ENCODE measurements around the gene SBK1.
A peak's percentile ranks its signal among the peaks of the same experiment; 100 is the strongest.
"Not testable (repeated sequence)": the region's sequence is repeated elsewhere in the genome, so short reads cannot be mapped to it uniquely, and the experiment has no call there.

Gene SBK1

DNA sequence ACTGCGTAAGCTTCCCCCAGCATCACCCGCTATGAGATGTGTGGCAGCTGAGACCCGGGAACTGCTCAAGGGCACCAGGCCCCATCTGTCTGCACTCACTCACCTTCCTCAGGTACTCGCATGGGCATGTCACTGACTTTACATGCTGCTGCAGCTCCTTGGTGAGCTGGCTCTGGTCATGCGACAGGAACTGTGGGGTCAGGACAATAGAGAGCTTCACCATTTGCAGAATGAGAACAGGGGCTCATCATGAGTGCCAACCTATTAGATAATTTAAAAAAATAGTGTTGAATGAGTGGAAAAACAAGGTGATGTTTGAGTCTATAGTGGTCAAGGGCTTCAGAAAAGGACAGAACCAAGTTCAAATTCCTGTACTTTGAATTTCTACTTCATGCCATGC is 70.3 kb downstream of the SBK1 start:
- not testable (repeated sequence) for DNase-seq

GRCh38 chr16:28363408-28363807 is 71.1 kb downstream of the SBK1 start, which contains the start of gene NPIPB6:
TSS of gene NPIPB6 (minus strand) at chr16:28363508. CDS start at chr16:28362822, 686 bp downstream.
- DNase-seq: not testable (repeated sequence)

DNA sequence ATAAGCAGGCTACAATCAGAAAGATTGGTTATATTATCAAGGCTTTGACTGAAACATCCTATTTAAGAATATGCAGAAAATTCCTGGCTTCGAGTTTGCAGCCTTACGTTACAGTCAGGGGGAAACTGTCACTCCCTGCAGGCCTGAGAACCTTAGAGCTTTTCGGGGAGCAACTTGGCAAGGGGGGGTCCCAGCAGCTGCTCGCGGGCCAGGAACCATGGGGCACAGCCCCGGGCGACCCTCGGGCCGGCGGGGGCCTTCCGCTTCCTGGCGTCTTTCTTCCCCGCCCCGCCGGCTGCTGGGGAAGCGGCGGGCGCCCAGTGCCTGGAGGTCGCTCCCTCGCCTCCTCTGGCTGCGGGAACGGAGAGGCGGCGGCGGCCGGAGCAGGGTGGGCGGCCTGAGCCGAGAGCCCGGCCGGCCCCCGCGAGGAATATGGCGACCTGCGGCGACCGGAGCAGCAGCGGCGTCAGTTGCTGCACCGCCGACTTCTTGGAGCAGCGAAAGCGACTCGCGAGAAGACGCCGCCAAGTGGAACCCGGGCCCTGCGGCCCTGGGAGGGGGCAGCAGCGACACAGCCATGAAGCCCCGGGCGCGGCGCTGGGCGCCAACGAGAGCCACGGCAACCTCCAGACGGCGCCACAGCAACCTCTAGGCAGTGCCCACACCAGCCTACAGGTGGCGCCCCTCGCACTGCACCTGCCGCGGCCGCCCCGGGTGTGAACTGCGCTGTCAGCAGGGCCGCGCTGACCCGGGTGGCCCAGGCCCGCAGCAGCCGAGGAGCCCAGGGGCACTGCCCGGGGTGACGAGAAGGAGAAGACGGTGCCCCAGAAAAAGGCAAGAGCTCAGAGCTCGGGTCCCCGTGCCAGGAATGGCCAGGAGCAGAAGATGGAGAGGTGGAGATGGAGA is 72.2 kb downstream of the SBK1 start:
- DNase-seq: peak; percentile 19

- DNase-seq: not testable (repeated sequence)
Measured at GRCh38 chr16:28367926-28368325, 75.6 kb downstream of the SBK1 start.
